ENCODE data around the gene NRDC.

The NRDC gene

GRCh38 chr1:51877434-51878307, 856 bp downstream of the NRDC start:
- no peak for TF ChIP-seq CTCF (IDR thresholded peaks at IDR 0.05)

- no peak for TF ChIP-seq CTCF (IDR thresholded peaks at IDR 0.05)
These were observed 2.7 kb downstream of the NRDC start for GRCh38 chr1:51875836-51876235.

GRCh38 chr1:51875291-51875772, 3.2 kb downstream of the NRDC start:
- no peak for TF ChIP-seq CTCF (IDR thresholded peaks at IDR 0.05)

DNA sequence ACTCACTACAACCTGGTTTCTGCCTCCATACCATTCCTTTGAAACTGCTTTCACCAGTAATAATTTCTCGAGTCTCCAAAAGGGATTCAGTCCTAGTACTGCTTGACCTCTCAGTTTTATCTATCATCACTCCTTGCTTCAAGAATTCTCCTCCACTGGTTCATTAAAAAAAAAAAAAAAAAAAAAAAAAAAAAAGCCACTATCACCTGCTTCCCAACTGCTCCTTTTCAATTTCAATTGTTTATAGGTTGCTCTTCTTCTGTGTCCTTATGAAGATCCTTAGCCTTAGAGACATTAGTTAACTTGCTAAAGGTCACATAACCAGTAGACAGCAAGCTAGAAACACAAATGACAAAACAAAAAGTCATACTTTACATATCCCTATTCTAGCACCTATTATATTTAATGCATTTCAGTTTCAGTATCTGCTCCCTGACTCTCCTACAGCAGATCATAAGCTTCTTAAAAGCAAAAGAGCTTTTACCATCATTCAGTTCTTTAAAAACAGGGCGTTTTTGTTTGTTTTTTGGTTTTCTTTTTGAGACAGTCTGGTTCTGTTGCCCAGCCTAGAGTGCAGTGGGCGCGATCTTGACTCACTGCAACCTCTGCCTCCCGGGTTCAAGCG, 7.1 kb downstream of the NRDC start:
- no peak for TF ChIP-seq CTCF (IDR thresholded peaks at IDR 0.05)

DNA sequence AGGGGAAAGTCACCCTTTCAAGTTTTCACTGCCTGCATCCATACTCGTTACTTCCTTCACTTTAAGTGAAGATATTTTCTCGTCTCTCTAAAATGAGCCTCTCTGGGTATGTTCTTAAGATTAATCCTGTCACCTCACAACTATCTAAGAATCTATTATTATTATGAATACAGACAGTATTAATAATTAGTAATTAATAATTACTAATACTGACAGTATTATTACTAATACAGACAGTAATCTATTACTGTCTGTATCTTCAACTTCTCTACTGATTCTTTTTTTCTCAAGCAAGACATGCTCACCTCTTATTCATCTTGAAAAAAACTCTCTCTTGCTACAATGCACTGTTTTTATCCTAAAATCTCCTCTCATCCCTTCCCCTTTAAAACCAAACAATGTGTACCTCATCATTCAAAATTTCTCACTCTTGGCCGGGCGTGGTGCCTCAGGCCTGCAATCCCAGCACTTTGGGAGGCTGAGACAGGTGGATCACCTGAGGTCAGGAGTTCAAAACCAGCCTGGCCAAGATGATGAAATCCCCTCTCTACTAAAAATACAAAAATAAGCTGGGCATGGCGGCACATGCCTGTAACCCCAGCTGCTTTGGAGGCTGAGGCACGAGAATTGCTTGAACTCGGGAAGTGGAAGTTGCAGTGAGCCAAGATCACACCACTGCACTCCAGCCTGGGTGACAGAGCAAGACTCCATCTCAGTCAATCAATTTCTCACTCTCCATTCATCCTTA, 7.8 kb downstream of the NRDC start:
- no peak for TF ChIP-seq CTCF (IDR thresholded peaks at IDR 0.05)

GRCh38 chr1:51867479-51868232, 10.9 kb downstream of the NRDC start:
- TF ChIP-seq CTCF (IDR thresholded peaks at IDR 0.05), result no peak

- no peak for TF ChIP-seq CTCF (IDR thresholded peaks at IDR 0.05)
These were observed 15.1 kb downstream of the NRDC start for GRCh38 chr1:51863384-51863783.

Data from LNCAP (cell line).